ENCODE results near the gene SNX14. TPM values are rescaled to one million over a fixed set of nuclear protein-coding genes. Genes with fewer than 3 reads are reported as not detected.

The SNX14 gene
- total and polyA plus RNA-seq, 2 donors: 51.7 to 207 TPM

DNA sequence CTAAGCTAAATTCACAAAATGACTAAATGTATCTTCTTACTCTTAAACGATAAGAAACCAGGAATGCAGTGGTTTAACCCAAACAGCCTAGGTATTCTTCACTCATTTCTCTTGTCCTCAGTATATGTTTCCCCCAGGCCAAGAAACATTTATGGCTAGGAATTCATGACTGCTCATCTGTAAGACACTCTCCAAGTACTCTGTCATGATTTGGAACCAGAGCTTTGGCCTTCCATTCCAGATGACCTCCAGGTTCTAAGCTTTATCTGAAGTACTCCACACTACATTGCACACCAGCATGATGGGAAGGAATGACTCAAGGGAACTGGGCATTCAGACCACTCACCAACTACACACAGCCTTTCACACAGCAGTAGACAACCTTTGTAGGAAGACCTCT is 114.5 kb downstream of the SNX14 start:
- no peaks in the 10 kb centered on the region for H3K27me3 ChIP-seq (ENCODE audit: control insufficient read depth in 2 of 2, insufficient read depth in 1 of 2, low read length in 1 of 2)
- H3K4me3 ChIP-seq (ENCODE audit: low read length in 2 of 2): no peak overlapping the region
- H3K4me1 ChIP-seq (ENCODE audit: control insufficient read depth in 2 of 2, insufficient read depth in 2 of 2, low read length in 2 of 2): no peaks in the 10 kb centered on the region
- 94% methylated on average over 1 of the region's 1 CpG for WGBS
- H3K27ac ChIP-seq (ENCODE audit: low read depth in 1 of 2, low read length in 1 of 2): no peak overlapping the region
- DNase-seq (ENCODE audit: low read depth in 6 of 9, low spot score in 9 of 9): no peak
- H3K9me3 ChIP-seq (ENCODE audit: control insufficient read depth in 2 of 2, insufficient read depth in 1 of 2, low read length in 1 of 2): no peaks in the 10 kb centered on the region
- no peaks in the 10 kb centered on the region for H3K36me3 ChIP-seq (ENCODE audit: control insufficient read depth in 2 of 2, insufficient read depth in 2 of 2, low read length in 1 of 2)

GRCh38 chr6:85476532-85476931 is 117.1 kb downstream of the SNX14 start:
- H3K27me3 ChIP-seq (ENCODE audit: control insufficient read depth in 2 of 2, insufficient read depth in 1 of 2, low read length in 1 of 2): no peaks in the 10 kb centered on the region
- no peak for DNase-seq (ENCODE audit: low read depth in 6 of 9, low spot score in 9 of 9)

GRCh38 chr6:85473748-85474147 is 119.9 kb downstream of the SNX14 start:
- DNase-seq (ENCODE audit: low read depth in 6 of 9, low spot score in 9 of 9): no peak
- Histone ChIP-seq H3K27me3 (ENCODE audit: control insufficient read depth in 2 of 2, insufficient read depth in 1 of 2, low read length in 1 of 2) (no peaks in the 10 kb centered on the region), H3K9me3 (ENCODE audit: control insufficient read depth in 2 of 2, insufficient read depth in 1 of 2, low read length in 1 of 2) (no peaks in the 10 kb centered on the region), H3K4me3 (ENCODE audit: low read length in 2 of 2) (no peak overlapping the region), H3K36me3 (ENCODE audit: control insufficient read depth in 2 of 2, insufficient read depth in 2 of 2, low read length in 1 of 2) (no peaks in the 10 kb centered on the region), H3K27ac (ENCODE audit: low read depth in 1 of 2, low read length in 1 of 2) (no peak overlapping the region), H3K4me1 (ENCODE audit: control insufficient read depth in 2 of 2, insufficient read depth in 2 of 2, low read length in 2 of 2) (no peaks in the 10 kb centered on the region)
- WGBS: 98% methylated on average over 1 of the region's 1 CpG

More at GRCh38 chr6:85476532-85476931, 117.1 kb downstream of the SNX14 start:
- Histone ChIP-seq H3K27ac (ENCODE audit: low read depth in 1 of 2, low read length in 1 of 2) (no peak overlapping the region), H3K36me3 (ENCODE audit: control insufficient read depth in 2 of 2, insufficient read depth in 2 of 2, low read length in 1 of 2) (no peaks in the 10 kb centered on the region), H3K9me3 (ENCODE audit: control insufficient read depth in 2 of 2, insufficient read depth in 1 of 2, low read length in 1 of 2) (no peaks in the 10 kb centered on the region), H3K4me3 (ENCODE audit: low read length in 2 of 2) (no peak overlapping the region), H3K4me1 (ENCODE audit: control insufficient read depth in 2 of 2, insufficient read depth in 2 of 2, low read length in 2 of 2) (no peaks in the 10 kb centered on the region)
- 97% methylated on average over 4 of the region's 4 CpGs for WGBS

DNA sequence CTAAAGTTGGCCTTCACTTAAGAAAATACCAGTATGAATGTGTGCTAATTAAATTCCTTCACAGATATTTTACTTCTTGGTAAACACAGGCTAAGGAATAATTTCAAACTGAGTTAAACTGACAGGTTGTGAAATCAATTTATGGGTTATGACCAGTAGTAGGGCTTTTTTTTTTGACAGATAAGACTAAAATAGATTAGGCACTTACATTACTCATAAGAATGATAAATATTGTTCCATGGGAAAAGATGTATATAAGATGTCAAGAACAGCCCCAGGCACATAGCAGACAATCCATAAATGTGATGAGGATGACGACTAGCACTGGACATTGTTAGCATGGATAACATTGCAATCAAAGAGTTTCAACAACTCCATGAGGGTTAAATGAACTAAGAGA is 120.9 kb downstream of the SNX14 start:
- Histone ChIP-seq H3K27me3 (ENCODE audit: control insufficient read depth in 2 of 2, insufficient read depth in 1 of 2, low read length in 1 of 2) (no peaks in the 10 kb centered on the region), H3K27ac (ENCODE audit: low read depth in 1 of 2, low read length in 1 of 2) (no peak overlapping the region), H3K36me3 (ENCODE audit: control insufficient read depth in 2 of 2, insufficient read depth in 2 of 2, low read length in 1 of 2) (no peaks in the 10 kb centered on the region), H3K9me3 (ENCODE audit: control insufficient read depth in 2 of 2, insufficient read depth in 1 of 2, low read length in 1 of 2) (no peaks in the 10 kb centered on the region), H3K4me1 (ENCODE audit: control insufficient read depth in 2 of 2, insufficient read depth in 2 of 2, low read length in 2 of 2) (no peaks in the 10 kb centered on the region), H3K4me3 (ENCODE audit: low read length in 2 of 2) (no peak overlapping the region)
- no peak for DNase-seq (ENCODE audit: low read depth in 6 of 9, low spot score in 9 of 9)
- 96% methylated on average over 1 of the region's 1 CpG for WGBS

DNA sequence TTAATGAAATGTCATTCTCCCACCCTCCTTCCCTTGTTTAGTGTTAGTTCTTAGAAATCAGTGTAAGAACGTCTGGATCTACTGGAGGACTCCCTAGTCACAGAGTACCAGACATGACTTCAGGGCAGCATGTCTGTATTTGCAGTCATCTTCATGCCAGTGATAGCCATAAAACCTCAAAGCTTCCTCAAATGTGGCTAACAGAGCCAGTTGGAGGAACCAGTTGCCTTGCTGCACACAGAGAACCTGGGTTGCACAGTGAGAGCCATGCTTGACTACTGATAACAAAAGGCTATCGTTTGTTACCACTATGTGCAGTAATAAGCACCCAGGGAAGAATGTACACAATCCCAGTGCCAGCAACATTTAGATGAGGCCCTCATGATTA is 123.6 kb downstream of the SNX14 start:
- DNase-seq (ENCODE audit: low read depth in 6 of 9, low spot score in 9 of 9): no peak
- 31% methylated on average over 2 of the region's 2 CpGs for WGBS
- no peaks in the 10 kb centered on the region for H3K27me3 ChIP-seq (ENCODE audit: control insufficient read depth in 2 of 2, insufficient read depth in 1 of 2, low read length in 1 of 2)

GRCh38 chr6:85469276-85470022 is 124.2 kb downstream of the SNX14 start:
- Histone ChIP-seq H3K36me3 (ENCODE audit: control insufficient read depth in 2 of 2, insufficient read depth in 2 of 2, low read length in 1 of 2) (no peaks in the 10 kb centered on the region), H3K27me3 (ENCODE audit: control insufficient read depth in 2 of 2, insufficient read depth in 1 of 2, low read length in 1 of 2) (no peaks in the 10 kb centered on the region), H3K9me3 (ENCODE audit: control insufficient read depth in 2 of 2, insufficient read depth in 1 of 2, low read length in 1 of 2) (no peaks in the 10 kb centered on the region), H3K4me3 (ENCODE audit: low read length in 2 of 2) (no peak overlapping the region), H3K27ac (ENCODE audit: low read depth in 1 of 2, low read length in 1 of 2) (no peak overlapping the region), H3K4me1 (ENCODE audit: control insufficient read depth in 2 of 2, insufficient read depth in 2 of 2, low read length in 2 of 2) (peaks cover 0 to 3% of the 10 kb centered on the region in 2 donors)
- WGBS: 75% methylated on average over 2 of the region's 2 CpGs
- DNase-seq (ENCODE audit: low read depth in 6 of 9, low spot score in 9 of 9): no peak

More for the DNA sequence above, 123.6 kb downstream of the SNX14 start:
- Histone ChIP-seq H3K4me1 (ENCODE audit: control insufficient read depth in 2 of 2, insufficient read depth in 2 of 2, low read length in 2 of 2) (no peaks in the 10 kb centered on the region), H3K4me3 (ENCODE audit: low read length in 2 of 2) (no peak overlapping the region), H3K27ac (ENCODE audit: low read depth in 1 of 2, low read length in 1 of 2) (no peak overlapping the region), H3K9me3 (ENCODE audit: control insufficient read depth in 2 of 2, insufficient read depth in 1 of 2, low read length in 1 of 2) (no peaks in the 10 kb centered on the region), H3K36me3 (ENCODE audit: control insufficient read depth in 2 of 2, insufficient read depth in 2 of 2, low read length in 1 of 2) (no peaks in the 10 kb centered on the region)

GRCh38 chr6:85468326-85468725 is 125.3 kb downstream of the SNX14 start:
- Histone ChIP-seq H3K27ac (ENCODE audit: low read depth in 1 of 2, low read length in 1 of 2) (no peak overlapping the region), H3K4me3 (ENCODE audit: low read length in 2 of 2) (no peak overlapping the region)

GRCh38 chr6:85465762-85466161 is 127.9 kb downstream of the SNX14 start:
- H3K36me3 ChIP-seq (ENCODE audit: control insufficient read depth in 2 of 2, insufficient read depth in 2 of 2, low read length in 1 of 2): no peaks in the 10 kb centered on the region
- no peak for DNase-seq (ENCODE audit: low read depth in 6 of 9, low spot score in 9 of 9)
- H3K27ac ChIP-seq (ENCODE audit: low read depth in 1 of 2, low read length in 1 of 2): no peak overlapping the region
- peaks cover 2 to 24% of the 10 kb centered on the region in 2 donors for H3K4me1 ChIP-seq (ENCODE audit: control insufficient read depth in 2 of 2, insufficient read depth in 2 of 2, low read length in 2 of 2)
- H3K9me3 ChIP-seq (ENCODE audit: control insufficient read depth in 2 of 2, insufficient read depth in 1 of 2, low read length in 1 of 2): no peaks in the 10 kb centered on the region
- H3K27me3 ChIP-seq (ENCODE audit: control insufficient read depth in 2 of 2, insufficient read depth in 1 of 2, low read length in 1 of 2): no peaks in the 10 kb centered on the region
- WGBS: 92% methylated on average over 2 of the region's 2 CpGs
- H3K4me3 ChIP-seq (ENCODE audit: low read length in 2 of 2): no peak overlapping the region

More at GRCh38 chr6:85468326-85468725, 125.3 kb downstream of the SNX14 start:
- H3K9me3 ChIP-seq (ENCODE audit: control insufficient read depth in 2 of 2, insufficient read depth in 1 of 2, low read length in 1 of 2): no peaks in the 10 kb centered on the region
- peaks cover 0 to 7% of the 10 kb centered on the region in 2 donors for H3K4me1 ChIP-seq (ENCODE audit: control insufficient read depth in 2 of 2, insufficient read depth in 2 of 2, low read length in 2 of 2)
- H3K27me3 ChIP-seq (ENCODE audit: control insufficient read depth in 2 of 2, insufficient read depth in 1 of 2, low read length in 1 of 2): no peaks in the 10 kb centered on the region
- DNase-seq (ENCODE audit: low read depth in 6 of 9, low spot score in 9 of 9): no peak
- no peaks in the 10 kb centered on the region for H3K36me3 ChIP-seq (ENCODE audit: control insufficient read depth in 2 of 2, insufficient read depth in 2 of 2, low read length in 1 of 2)

DNA sequence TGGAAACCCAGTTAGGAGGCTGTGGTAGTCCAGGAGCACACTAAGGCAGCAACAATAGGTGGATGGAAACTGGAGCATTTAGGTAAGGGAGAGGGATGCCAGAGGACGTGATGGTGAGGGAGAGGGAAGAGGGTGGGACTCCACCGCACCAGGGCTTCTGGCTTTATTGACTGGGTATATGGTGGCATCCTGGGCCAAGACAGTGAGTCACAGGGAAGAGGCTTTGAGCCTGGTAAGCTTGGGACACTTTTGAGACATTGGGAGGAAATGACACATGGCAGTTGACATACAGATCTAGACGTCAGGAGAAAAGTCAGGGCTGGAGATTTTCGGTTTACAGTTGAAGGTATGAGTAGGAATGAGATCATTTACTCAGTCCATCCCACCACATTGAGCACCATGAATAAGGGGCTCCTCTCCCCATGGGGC is 128.9 kb downstream of the SNX14 start:
- Histone ChIP-seq H3K4me3 (ENCODE audit: low read length in 2 of 2) (no peak overlapping the region), H3K9me3 (ENCODE audit: control insufficient read depth in 2 of 2, insufficient read depth in 1 of 2, low read length in 1 of 2) (no peaks in the 10 kb centered on the region), H3K27me3 (ENCODE audit: control insufficient read depth in 2 of 2, insufficient read depth in 1 of 2, low read length in 1 of 2) (no peaks in the 10 kb centered on the region), H3K4me1 (ENCODE audit: control insufficient read depth in 2 of 2, insufficient read depth in 2 of 2, low read length in 2 of 2) (peaks cover 2 to 29% of the 10 kb centered on the region in 2 donors), H3K27ac (ENCODE audit: low read depth in 1 of 2, low read length in 1 of 2) (no peak overlapping the region), H3K36me3 (ENCODE audit: control insufficient read depth in 2 of 2, insufficient read depth in 2 of 2, low read length in 1 of 2) (no peaks in the 10 kb centered on the region)
- 88% methylated on average over 4 of the region's 4 CpGs for WGBS
- DNase-seq (ENCODE audit: low read depth in 6 of 9, low spot score in 9 of 9): no peak

Data from thymus (tissue), 11 donors.